NCI-H1436 (cell line): ENCODE results near the gene PACRGL.

ENCODE experiments used
- DNase-seq: peaks from one replicate; lab custom pipeline; 2025; lab: John Stamatoyannopoulos, UW

PACRGL gene

DNA sequence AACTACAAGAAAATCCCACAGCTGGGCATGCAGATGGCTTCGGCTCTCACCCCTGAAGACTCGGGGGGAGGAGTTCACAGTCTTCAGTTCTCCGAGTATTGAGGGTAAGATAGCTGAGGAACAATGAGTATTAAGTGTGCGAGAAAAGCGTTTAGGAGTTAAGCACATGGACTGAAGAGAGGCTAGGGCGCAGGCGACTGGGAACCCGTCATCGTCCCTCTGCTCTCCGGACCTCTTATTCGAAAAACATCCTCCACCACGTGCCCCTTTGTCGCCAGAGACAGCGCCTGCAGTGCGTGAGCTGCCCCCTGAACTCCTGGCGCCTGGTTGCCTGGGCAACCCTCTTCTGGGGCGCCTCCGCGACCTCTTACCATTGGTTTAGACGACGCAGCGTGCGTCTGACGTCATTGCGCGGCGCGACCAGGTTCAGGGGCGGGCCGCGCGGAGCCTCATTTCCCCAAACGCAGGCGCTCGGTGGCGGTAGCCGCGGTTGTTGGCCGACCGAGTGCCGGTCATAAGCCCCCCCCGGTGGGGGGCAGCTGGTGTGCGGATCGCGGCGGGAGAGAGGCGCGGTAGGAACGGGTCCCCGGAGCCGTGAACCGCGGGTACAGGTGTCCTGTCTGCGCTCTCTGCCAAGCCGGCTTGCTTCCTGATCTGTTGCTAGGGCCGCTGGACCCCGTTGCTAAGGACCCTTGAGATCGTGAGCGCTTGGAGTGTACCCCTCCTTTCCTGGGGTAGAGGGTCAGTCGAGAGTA lies at the start of gene PACRGL:
PACRGL (plus strand) TSS at position 452 of the 755 bp plus-strand sequence. CDS start 4,024 bp downstream, outside the sequence.
- peak; percentile 82 for DNase-seq

DNA sequence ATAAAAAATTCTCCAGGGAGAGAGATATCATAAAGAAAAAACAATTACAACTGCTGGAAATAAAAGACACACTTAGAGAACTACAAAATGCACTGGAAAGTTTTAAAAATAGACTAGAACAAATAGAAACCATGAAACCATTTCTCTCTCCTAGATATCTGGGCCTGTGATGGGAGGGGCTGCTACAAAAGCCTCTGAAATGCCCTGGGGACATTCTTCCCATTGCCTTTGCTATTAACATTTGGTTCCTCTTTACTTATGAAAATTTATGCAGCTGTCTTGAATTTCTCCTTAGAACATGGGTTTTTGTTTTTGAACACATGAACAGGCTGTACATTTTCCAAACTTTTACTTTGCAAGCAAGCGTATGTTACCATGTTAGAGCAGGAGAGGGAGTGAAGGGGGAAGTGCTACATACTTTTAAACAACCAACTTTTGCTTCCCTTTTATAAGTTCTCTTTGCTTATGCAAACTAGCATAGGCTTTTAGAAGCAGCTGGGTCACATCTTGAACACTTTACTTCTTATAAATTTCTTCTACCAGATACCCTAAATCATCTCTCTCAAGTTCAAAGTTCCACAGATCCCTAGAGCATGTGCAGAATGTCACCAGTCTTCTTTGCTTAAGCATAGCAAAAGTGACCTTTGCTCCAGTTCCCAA lies 47.9 kb upstream of the PACRGL start:
- DNase-seq, result no peak

DNA sequence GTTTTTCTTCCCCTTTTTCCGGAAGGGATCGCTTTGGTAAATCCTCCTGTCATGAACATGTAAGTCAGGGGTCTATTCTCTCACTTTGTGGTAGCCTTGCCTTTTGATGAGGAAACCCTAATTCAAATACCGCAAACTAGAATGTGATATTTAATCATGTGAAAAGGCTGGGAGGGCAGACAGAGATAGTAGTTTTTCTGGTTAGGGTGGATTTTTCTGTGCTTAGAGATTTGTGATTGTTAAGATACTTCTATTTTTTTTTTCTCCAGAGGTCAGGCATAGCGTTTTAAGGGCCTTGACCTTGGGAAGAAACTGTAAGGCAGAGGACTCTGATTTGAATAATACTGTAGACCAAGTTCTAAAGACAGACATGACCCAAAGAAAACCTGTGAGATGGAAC lies 41.8 kb upstream of the PACRGL start:
- no peak for DNase-seq

DNA sequence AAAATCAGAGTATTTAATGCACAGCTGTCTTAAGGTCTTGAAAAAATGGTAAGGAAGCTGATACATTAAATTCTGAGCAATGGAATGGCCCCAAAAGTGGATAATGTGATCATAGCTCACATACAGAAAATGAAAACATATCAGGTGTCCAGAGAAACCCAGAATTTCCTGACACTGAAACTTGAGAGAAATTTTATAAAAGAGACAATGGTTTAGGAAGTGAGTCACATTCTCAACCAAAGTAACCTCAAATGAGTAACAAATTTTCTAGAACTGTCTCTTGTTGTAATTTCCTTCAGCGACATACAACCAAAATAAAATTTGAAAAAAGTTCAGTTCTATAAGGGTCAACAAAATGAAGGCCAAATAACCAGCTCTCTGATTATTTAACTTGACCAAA lies 37.4 kb upstream of the PACRGL start:
- DNase-seq, result no peak

DNA sequence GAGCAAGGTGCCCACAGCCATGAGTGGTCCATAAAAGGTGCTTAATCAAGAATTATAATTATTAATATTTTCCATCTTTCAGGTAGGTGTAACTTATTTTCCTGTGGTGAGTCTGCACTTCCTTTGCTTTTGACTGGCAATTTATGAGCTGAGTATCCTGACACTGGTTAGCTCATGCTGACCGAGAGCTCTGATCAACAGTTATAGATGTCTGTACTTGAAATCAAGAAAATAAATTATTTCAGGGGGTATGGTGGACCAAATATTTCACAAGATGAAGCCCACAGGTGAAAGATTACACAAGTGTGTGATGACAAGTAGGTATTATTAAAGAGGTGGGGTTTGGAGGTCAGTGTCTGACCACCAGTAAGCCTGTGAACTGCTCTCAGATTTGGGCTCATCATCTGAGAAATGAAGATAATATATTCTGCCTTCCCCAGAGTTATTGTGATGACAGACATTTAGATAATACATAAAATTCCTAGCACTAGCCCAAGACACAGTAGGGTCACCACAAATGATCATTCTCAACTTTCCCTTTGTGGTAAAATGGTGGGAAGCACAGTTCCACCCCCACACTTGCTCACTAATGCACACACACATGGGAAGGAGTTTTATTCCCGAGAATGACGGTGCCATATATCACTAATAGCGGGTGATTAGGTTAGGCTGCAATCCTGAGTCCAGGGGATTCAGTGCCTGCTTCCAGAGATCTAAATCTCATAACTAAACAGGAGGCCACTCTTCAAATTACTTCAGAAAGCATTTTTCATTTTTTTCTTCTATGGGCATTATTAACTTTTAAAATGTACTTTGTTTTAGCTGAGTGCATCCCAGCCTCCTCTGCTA lies 34.0 kb upstream of the PACRGL start:
- no peak for DNase-seq

DNA sequence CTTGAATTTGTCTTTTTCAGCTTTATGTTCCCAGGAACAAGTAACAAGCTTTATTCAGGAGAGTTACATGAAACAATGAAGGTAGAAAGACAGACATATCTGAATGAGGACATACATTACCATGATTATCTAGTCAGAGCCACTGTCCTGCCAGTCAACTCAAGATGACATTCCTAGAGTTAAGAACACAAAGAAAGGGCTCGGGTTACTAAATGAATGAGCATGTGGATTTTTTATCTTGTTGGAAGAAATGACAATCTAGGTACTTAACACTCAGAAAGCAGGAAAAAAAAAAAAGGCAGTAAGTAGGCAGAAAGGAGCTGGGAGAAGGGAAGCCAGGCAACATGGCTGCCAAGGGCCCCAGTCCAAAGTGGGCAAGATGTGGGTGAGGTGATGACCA lies 28.0 kb upstream of the PACRGL start:
- no peak for DNase-seq

DNA sequence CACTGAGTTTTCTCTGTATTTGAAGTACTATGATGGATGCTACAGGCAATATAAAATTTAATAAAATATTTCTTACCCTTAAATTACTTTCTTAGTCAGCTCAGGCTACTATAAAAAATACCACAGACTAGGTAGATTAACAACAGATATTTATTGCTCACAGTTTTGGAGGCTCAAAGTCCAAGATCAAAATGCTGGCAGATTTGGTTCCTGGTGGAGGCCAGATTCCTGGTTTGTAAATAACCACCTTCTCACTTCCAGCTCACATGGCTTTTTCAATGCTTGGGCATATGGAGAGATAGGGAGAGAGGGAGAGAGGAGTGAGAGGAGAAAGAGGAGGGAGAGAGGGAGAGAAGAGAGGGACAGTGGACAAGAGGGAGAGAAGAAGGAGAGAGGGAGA lies 24.5 kb upstream of the PACRGL start:
- DNase-seq, result no peak

DNA sequence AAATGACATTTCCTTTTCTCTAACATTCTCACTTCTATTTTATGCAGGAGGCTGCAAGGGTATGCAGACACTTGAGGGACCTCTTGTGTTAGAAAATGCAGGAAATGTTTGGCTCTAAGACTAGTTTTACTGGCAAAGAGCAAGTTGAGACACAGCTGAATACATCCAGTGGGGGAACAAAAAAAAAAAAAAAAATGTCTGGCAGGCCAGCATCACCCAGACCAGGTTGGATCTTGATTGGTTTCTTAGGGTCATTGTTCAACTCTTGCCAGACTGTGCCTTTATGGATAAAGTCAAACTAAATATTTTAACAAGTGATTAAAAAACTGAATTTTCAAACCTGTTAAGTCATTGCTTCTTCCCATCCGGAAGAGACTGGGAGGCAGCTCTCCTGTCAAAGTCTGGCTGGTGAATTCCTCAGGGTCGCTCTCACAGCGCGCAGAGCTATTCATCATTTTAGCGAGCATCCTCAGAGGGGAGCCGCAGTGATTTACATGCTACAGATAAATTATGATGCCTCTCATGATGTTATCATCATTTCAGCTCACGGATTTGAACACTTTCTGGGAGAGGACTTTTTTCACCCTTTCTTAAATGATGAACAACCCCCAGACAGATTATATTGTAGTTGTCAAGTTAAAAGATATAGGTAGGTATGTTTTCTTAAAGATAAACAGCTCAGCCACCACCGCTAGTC lies 23.6 kb upstream of the PACRGL start:
- DNase-seq, result no peak

DNA sequence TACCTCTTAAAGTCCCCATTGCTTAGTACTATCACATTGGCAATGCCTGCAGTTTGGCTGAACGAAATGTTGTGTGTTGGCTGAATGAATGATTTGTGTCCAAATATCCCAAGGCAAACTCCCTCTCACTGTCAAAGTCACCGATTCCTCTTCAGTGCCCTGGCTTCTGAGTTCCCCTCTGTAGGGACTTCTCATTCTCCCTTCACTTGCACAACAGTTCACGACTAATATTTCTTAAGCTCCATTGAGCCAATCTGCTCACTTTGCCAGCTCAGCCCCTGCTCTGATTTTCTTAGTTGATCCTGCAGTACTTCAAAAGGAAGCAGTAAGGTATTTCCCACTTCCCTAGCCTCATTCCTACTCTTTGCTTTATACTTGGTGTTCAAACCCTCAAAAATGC lies 21.9 kb upstream of the PACRGL start:
- no peak for DNase-seq

DNA sequence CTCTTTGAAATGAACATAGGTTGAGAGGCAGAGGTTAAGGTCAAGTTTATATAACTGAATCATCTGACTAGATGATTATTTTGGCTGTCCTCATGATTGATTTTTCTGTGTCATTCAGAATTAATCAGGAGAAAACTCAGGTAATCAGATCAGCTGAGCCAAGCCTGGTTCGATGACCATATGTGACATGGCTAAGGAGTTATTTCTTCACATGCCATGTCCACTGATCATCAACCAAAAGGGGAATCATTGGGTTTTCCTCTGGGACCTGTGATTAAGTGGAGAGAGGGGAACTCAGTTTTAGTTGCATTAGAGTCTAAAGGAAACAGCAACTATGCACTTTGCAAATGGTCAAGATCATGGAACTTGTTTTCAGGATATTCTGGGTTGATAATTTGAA lies 20.3 kb upstream of the PACRGL start:
- no peak for DNase-seq

DNA sequence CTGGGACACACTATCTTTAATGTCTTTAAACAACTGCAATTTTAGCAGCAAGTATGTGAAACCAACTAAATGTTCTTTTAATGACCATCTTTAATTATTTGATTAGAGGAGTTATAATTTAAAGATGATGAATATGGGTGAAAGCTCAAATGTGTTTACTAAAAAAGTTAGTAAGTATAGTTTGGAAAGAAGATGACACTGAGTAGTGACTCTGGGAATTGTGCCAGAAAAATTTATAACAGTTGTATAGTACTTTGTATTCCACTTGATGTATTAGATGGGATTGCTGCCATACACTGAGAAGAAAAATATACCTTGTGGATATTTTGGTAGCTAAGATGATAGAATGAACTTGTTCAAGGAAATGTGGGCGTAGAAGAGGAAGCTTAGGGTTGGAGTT lies 19.5 kb upstream of the PACRGL start:
- DNase-seq, result no peak

DNA sequence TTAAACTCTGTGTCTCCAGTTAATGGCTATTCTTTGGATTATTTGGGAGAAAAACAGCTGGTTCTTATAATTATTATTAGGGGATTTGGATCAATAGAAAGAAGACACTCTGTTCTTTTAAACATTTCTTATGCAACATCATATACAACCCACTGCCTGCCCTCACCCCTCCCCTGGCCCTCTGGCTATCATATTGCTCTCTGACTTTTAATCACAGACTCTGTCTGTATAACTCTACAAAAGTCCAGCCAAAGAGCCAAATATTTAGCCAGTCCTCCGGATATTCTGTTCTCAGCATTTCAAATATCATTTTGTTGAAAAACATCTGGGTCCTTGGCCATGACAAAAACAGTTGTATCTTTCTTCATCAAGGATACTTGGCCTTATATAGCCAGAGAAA lies 19.0 kb upstream of the PACRGL start:
- DNase-seq, result no peak

DNA sequence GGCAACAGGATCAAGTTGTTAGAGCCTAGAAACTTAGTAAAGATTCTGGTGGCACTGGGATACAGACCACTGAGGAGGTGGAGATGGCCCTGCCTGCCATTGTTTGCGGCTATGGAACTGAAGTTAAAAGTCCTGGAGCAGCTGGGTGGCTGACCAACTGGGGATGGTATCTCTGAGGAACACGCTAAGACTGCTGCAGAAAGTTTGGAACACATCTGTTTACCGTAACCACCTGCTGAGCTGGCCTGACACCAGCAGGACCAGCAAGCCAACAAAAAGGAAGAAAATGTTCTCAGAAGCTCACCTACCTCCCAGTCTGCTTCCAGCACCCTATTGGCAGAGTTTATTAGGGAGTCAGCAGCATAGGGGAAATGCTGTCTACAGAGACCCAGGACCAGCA lies 17.4 kb upstream of the PACRGL start:
- DNase-seq, result no peak

DNA sequence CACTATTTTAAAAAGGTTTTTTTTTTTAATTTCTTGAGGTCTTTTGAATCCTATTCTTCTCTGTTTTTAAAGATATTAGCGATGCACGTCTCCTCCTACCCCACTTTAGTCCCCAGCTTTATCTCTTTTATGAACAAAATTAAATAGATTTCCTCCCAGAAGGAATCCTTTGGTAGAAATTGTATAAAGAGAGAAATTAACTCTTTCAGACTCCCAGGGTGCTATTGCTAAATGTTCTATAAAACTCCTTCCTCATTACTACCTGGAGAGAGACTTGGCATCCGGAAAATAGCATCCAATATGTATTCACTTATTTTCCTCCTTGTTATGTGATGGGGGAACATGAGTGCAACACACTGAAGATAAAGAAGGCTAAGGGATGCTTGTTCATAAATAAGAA lies 16.5 kb upstream of the PACRGL start:
- no peak for DNase-seq

DNA sequence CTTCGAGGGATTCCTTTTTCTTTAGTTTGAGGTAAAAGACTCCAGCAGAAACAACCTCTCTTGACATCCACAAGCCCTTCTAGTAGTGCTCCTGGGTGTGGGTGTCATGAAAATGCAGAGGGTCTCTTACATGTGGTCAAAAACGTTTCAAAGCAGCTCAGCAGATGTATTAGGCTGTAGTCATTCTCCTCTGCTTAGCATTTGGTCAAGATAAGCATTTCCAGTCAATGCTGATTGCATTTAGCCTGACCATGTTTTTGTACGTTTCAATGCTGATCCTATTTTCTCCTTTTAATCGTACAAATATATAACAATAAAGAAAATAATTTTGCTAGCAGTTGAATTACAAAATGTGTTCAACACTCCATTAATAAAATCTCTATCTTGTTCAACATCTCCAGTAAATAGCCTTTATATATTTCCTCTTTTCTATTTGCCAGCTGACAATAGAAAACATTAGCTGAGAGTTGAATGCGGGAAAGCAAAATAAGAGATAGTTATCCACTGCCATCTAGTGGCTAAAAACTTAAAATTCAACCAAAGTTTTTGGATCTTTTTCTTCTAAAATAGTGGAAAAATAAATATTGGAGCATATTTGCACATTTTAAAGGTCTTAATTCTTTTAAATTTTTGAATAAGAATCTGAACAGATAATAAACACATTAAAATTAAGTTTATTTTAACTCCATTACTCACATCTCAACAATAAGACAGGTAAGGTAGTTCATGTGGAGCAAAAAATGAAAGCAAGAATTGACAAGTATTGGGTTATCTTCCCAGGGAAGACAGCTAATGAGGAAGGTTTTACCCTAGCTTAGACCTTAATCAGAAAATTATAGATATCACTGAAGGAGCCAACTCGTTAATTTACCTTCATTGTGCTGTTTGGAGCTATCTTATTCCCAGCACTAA lies 15.2 kb upstream of the PACRGL start:
- no peak for DNase-seq

DNA sequence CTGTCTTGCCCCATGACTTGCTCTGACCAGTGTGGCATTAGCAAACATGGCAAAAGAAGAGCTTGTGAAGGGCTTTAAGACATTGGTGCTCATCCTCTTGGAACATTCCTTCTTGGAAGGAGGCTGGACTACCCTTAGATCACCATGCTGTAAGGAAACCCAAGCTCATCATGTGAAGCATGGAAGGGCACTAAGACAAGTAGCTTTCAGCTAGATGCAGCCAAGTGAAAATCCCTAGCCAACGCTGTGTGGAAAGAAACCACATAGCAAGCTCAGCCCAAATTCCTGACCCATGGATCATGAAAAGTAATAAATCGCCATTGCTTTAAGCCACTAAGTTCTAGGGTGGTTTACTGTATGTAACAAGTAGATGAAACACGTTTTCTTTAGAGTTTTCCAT lies 12.4 kb upstream of the PACRGL start:
- DNase-seq, result no peak

DNA sequence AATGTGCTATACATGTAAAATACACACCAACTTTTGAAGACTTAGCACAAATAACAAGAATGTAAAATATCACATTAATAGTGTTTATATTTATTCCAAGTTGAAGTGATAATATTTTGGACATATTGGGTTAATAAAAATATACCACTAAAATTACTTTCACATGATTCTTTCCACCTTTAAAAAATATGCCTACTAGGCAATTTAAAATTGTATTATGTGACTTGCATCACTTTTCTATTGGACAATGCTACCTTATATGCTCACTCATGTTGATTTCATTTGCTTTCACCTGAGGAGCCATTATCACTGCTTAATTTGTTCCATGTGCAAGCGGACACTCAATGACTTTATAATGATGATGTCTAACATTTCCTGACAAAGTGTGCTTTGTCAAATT lies 3.4 kb upstream of the PACRGL start:
- no peak for DNase-seq

DNA sequence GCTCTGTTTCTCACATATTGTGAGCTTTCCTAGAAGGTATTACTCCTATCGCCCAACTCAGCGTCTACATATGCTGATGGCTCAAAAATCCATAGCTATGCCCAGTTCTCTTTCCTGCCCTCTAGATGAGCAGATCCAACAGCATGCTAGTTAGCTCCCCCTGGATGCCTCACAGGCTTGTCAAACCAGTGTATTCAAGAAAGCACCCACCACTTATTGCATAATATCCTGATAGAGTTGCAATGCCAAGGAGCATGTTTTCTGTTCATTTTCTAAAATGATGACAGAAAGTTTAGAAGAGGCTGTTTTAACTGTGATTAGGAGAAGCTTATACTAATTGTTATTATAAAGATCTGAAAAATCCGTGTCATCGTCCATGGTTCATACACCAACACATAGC lies 1.9 kb upstream of the PACRGL start:
- DNase-seq, result no peak

DNA sequence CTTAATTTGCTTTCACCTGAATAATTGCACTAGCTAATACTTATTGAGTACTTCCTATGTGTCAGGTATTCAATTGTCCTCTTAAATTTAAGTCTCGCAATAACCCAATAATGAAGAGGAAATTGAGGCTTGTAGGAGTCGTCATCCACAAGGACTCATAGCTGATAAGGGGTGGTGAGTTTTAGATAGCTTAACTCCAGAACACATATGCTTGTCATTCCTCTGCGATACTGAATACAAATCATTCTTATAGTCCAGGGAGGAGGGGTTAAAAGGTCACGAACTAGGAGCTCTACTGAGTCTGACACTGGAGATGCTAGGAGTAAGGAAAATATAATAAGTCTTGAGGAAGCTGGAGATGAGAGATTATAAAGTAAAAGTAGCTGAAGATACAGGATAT lies 1.4 kb upstream of the PACRGL start:
- no peak for DNase-seq

DNA sequence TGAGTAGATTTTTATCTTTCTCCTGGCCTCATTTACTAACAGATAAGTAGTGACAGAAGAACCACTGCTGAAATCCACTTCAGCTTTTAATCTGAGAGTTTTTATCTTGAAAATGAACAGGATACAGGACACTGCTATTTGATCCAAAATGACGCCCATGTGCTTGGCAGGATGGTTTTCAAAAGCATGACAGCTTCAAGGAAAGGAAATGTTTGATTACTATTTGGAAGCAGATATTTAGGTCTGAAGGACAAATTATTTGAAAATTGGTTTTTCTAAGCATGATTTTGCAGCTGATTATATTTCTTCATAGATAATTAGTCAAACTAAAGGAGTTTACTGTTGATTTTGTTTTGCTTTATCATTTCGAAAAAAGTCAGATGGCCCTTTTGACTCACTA lies 11.1 kb downstream of the PACRGL start:
- no peak for DNase-seq

DNA sequence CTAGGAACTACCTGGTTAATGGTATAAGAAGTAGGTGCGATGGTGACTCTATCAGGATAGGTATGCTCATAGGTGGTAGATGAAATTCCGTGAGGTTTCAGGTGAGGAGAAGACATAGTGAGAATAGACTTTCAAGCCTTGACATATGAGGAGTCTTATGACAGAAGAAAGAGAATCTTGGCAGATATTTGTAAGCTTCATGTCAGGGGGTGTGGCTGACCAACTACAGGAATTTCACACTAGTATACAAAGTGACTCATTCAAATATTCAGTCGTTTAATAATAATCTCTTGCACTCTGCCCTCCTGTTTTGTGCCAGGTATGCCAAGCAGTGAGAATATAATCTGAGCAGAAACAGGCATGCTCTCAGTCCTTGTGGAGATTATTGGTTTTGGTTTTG lies 22.8 kb downstream of the PACRGL start:
- DNase-seq, result no peak
